Measurements from ENCODE around the gene ACSS1.

DNA sequence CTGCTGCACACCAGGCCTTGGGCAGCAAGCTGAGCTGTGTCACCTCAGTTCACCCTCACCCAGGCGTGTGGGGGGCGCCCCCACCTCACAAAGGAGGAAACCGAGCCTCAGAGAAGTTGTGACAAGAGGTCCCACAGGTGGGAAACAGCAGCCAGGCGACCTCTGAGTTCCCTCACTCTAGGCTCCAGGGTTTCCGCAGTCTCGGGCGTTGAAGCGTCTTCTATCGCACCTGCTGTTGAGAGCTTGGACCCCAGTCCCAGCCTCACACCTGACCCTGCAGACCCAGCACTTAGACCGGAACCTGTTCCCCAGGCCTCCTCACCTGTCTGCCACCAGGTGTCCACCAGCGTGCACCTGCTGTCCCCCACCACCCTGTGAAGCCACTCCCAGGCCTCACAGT is 43.1 kb downstream of the ACSS1 start:
- no peak for TF ChIP-seq ZFP30 (CRISPR knock-in tag; IDR thresholded peaks at IDR 0.05)
- TF ChIP-seq CSDC2 (CRISPR knock-in tag; IDR thresholded peaks at IDR 0.05): no peak
- no peak for TF ChIP-seq PPARA (CRISPR knock-in tag; IDR thresholded peaks at IDR 0.05; ENCODE audit: borderline replicate concordance)
- TF ChIP-seq ESRRG (CRISPR knock-in tag; IDR thresholded peaks at IDR 0.05): no peak
- TF ChIP-seq, protein P1, sequence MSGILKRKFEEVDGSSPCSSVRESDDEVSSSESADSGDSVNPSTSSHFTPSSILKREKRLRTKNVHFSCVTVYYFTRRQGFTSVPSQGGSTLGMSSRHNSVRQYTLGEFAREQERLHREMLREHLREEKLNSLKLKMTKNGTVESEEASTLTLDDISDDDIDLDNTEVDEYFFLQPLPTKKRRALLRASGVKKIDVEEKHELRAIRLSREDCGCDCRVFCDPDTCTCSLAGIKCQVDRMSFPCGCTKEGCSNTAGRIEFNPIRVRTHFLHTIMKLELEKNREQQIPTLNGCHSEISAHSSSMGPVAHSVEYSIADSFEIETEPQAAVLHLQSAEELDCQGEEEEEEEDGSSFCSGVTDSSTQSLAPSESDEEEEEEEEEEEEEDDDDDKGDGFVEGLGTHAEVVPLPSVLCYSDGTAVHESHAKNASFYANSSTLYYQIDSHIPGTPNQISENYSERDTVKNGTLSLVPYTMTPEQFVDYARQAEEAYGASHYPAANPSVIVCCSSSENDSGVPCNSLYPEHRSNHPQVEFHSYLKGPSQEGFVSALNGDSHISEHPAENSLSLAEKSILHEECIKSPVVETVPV (CRISPR knock-in tag; IDR thresholded peaks at IDR 0.05): no peak
- no peak for TF ChIP-seq SNAI2 (CRISPR knock-in tag; IDR thresholded peaks at IDR 0.05)
- TF ChIP-seq PATZ1 (CRISPR knock-in tag; IDR thresholded peaks at IDR 0.05; ENCODE audit: borderline replicate concordance): no peak
- TF ChIP-seq GLIS3 (CRISPR knock-in tag; IDR thresholded peaks at IDR 0.05): no peak
- no peak for TF ChIP-seq TSHZ2 (CRISPR knock-in tag; IDR thresholded peaks at IDR 0.05)
- no peak for TF ChIP-seq ARNTL (CRISPR knock-in tag; IDR thresholded peaks at IDR 0.05; ENCODE audit: borderline replicate concordance, low read depth)
- TF ChIP-seq ZNF565 (CRISPR knock-in tag; conservative IDR thresholded peaks at IDR 0.05; ENCODE audit: low read depth): no peak
- TF ChIP-seq RARB (CRISPR knock-in tag; IDR thresholded peaks at IDR 0.05): no peak
- TF ChIP-seq TOX (CRISPR knock-in tag; IDR thresholded peaks at IDR 0.05; ENCODE audit: borderline replicate concordance): no peak
- no peak for TF ChIP-seq OSR1 (CRISPR knock-in tag; IDR thresholded peaks at IDR 0.05)

All from SK-N-SH treated with all-trans-retinoic acid at 6 μM for 48 hours (cell line).